ENCODE measurements around the gene DOK6.

DNA sequence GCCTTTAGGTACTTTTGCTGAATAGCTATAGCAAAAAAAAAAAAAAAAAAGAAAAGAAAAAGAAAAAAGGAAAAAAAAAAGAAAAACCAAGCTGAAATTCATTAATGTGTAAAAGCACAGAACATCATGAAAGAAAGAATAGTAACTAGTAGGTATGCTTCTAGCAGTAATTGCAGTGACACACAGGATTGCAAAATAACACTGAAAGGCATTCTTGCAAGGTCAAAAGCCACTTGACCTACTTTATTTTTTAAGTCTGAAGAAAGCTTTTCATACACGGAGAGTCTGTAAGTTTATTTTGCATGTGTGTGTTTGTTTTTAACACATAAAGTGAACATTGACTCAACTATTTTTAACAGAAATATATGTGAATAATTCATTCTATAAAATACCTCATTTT, 54.4 kb downstream of the DOK6 start:
- TF ChIP-seq, protein P1, sequence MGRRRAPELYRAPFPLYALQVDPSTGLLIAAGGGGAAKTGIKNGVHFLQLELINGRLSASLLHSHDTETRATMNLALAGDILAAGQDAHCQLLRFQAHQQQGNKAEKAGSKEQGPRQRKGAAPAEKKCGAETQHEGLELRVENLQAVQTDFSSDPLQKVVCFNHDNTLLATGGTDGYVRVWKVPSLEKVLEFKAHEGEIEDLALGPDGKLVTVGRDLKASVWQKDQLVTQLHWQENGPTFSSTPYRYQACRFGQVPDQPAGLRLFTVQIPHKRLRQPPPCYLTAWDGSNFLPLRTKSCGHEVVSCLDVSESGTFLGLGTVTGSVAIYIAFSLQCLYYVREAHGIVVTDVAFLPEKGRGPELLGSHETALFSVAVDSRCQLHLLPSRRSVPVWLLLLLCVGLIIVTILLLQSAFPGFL (CRISPR knock-in tag; IDR thresholded peaks at IDR 0.05), result no peak
- TF ChIP-seq MAFF (IDR thresholded peaks at IDR 0.05; ENCODE audit: low read length), result no peak
- TF ChIP-seq, protein P2, sequence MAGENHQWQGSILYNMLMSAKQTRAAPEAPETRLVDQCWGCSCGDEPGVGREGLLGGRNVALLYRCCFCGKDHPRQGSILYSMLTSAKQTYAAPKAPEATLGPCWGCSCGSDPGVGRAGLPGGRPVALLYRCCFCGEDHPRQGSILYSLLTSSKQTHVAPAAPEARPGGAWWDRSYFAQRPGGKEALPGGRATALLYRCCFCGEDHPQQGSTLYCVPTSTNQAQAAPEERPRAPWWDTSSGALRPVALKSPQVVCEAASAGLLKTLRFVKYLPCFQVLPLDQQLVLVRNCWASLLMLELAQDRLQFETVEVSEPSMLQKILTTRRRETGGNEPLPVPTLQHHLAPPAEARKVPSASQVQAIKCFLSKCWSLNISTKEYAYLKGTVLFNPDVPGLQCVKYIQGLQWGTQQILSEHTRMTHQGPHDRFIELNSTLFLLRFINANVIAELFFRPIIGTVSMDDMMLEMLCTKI (IDR thresholded peaks at IDR 0.05; ENCODE audit: partially characterized antibody), result no peak
